GF-D8 (cell line): ENCODE measurements around the gene IL9R.
"Not testable (repeated sequence)": the region's sequence is repeated elsewhere in the genome, so short reads cannot be mapped to it uniquely, and the experiment has no call there.

Experiments
- DNase-seq: peaks from one replicate; lab custom pipeline; 2025; lab: John Stamatoyannopoulos, UW

Gene IL9R

GRCh38 chrX:155997436-155997835 is at the start of gene IL9R:
Gene IL9R, plus strand, starts transcription at chrX:155997696. Its CDS starts 64 bp downstream, at chrX:155997760.
- no peak for DNase-seq

- DNase-seq, result no peak
Measured at GRCh38 chrX:155949098-155949497, 48.4 kb upstream of the IL9R start.

GRCh38 chrX:155951237-155951789 is 46.2 kb upstream of the IL9R start:
- no peak for DNase-seq

GRCh38 chrX:155953055-155953454 is 44.4 kb upstream of the IL9R start:
- DNase-seq, result no peak

- DNase-seq, result no peak
Measured at GRCh38 chrX:155954793-155955192, 42.7 kb upstream of the IL9R start.

- DNase-seq, result no peak
Measured at GRCh38 chrX:155956099-155956498, 41.4 kb upstream of the IL9R start.

- DNase-seq, result no peak
Measured at GRCh38 chrX:155956649-155957048, 40.8 kb upstream of the IL9R start.

GRCh38 chrX:155957843-155958242 is 39.7 kb upstream of the IL9R start:
- no peak for DNase-seq

GRCh38 chrX:155959018-155959587 is 38.4 kb upstream of the IL9R start:
- DNase-seq, result no peak

GRCh38 chrX:155962906-155963305 is 34.6 kb upstream of the IL9R start:
- no peak for DNase-seq

GRCh38 chrX:155966876-155967275 is 30.6 kb upstream of the IL9R start:
- peak; percentile 25 for DNase-seq

GRCh38 chrX:155967653-155968325 is 29.7 kb upstream of the IL9R start:
- no peak for DNase-seq

GRCh38 chrX:155968326-155968661 is 29.2 kb upstream of the IL9R start:
- DNase-seq, result no peak

GRCh38 chrX:155968791-155969190 is 28.7 kb upstream of the IL9R start:
- no peak for DNase-seq

GRCh38 chrX:155971658-155972057 is 25.8 kb upstream of the IL9R start:
- peak; percentile 14 for DNase-seq

GRCh38 chrX:155972241-155972640 is 25.3 kb upstream of the IL9R start:
- not testable (repeated sequence) for DNase-seq

GRCh38 chrX:155983326-155983725 is 14.2 kb upstream of the IL9R start:
- DNase-seq, result no peak

- no peak for DNase-seq
Measured at GRCh38 chrX:155985208-155985607, 12.3 kb upstream of the IL9R start.

- DNase-seq, result not testable (repeated sequence)
Measured at GRCh38 chrX:155986995-155987394, 10.5 kb upstream of the IL9R start.

- DNase-seq, result no peak
Measured at GRCh38 chrX:155988859-155989258, 8.6 kb upstream of the IL9R start.

- DNase-seq, result no peak
Measured at GRCh38 chrX:155993421-155993820, 4.1 kb upstream of the IL9R start.

- no peak for DNase-seq
Measured at GRCh38 chrX:155995321-155995875, 2.1 kb upstream of the IL9R start.

- no peak for DNase-seq
Measured at GRCh38 chrX:155998116-155998515, 620 bp downstream of the IL9R start.
